GM12801 (cell line): ENCODE results near the gene FGFBP1.

Experiments
- TF ChIP-seq, protein P1 (sequence below): IDR thresholded peaks from one replicate; pipeline ENCODE4 v1.5.1; 2011; ENCODE audit warnings: control low read depth; ENCODE audit not compliant: insufficient read length; ENCODE audit errors: extremely low read depth

FGFBP1 gene

DNA sequence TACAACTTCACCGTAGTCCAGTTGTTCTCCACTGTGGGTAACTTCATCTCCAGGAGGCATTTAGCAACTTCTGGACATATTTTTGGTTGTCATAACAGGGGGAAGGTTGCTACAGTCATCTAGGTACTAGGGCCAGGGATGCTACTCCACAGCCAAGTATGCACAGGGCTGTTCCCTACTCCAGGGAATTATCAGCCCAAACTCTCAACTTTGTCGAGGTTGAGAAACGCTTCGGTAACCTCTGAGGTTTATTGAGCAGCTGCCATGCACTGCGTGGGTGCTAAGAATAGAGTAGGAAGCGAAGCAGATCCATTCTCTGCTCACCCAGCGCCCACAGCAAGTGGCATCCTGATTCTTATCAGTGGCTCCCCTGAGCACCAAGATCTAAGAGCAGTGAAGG is 8.2 kb downstream of the FGFBP1 start:
- TF ChIP-seq, protein P1, sequence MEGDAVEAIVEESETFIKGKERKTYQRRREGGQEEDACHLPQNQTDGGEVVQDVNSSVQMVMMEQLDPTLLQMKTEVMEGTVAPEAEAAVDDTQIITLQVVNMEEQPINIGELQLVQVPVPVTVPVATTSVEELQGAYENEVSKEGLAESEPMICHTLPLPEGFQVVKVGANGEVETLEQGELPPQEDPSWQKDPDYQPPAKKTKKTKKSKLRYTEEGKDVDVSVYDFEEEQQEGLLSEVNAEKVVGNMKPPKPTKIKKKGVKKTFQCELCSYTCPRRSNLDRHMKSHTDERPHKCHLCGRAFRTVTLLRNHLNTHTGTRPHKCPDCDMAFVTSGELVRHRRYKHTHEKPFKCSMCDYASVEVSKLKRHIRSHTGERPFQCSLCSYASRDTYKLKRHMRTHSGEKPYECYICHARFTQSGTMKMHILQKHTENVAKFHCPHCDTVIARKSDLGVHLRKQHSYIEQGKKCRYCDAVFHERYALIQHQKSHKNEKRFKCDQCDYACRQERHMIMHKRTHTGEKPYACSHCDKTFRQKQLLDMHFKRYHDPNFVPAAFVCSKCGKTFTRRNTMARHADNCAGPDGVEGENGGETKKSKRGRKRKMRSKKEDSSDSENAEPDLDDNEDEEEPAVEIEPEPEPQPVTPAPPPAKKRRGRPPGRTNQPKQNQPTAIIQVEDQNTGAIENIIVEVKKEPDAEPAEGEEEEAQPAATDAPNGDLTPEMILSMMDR: no peak

DNA sequence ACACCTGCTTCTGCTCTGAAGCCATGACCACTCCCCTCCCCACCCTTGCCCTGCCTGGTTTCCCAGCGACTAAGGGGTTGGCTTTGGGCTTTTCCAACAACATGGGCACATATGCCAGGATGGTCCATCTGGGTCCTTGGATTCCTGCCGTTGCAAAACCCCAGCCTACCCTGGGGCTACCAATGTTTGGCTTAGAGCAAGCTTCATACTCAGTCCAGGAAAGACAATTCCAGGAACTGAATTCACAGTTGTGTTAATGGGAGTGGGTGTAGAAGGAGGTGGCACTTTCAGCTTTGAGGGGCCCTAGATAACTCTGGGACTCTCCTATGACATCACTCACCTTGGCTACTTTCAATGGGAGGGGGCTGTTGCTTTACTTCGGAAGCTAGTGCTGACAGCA is 9.0 kb downstream of the FGFBP1 start:
- TF ChIP-seq, protein P1: no peak

DNA sequence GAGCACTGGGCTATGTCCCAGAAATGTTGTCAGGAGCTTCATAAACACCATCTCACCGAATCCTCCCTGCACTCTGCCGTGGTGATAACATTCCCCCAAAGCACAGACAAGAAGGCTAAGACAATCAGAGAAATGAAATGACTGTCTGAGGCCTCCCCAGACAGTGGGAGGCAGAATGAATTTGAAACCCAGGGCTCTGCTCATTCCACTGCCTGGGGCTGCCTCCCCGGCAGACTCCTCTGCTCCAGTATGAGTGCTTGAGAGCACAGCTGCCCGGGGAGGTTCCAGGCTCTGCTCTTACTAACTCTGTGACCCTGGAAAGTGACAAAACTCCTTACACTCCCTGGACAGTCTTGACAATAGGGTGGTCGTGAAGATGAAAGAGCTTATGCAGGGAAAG is 9.7 kb downstream of the FGFBP1 start:
- TF ChIP-seq, protein P1: no peak

DNA sequence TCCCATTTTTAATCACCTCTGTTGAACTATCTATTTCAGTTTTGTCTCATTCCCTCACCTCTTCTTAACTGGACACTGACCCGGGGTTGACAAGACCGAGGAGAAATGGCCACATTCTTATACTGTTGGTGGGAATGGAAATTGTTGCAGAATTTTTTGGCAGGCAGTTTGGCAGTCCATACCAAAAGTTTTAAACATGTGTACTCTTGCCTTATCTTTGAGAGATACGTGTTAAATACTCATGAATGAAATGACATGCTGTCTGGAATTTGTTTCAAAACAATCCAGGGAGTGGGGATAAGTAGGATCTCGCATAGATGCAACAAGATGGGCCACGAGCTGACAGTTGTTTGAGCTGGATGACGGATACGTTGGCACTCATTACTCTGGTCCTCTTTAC is 12.1 kb downstream of the FGFBP1 start:
- TF ChIP-seq, protein P1: no peak

DNA sequence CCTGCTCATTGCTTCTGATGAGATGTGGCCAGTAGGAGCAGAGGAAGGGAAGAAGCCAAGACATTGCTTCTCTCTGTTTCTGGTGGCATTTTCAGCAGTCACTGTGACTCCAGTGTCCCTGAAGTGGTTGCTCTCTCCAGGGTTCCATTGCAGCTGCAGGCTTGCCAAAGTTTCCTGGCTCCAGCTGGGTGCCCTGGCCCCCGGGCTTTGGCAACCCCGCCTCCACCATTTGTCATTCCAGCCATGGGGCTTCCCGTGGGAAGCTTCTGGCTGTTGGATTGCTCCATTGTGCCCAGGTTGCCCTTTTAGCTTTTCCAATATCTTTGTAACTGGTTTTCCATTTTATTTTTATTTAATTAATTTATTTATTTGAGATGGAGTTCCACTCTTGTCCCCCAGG is 12.7 kb downstream of the FGFBP1 start:
- TF ChIP-seq, protein P1: no peak

DNA sequence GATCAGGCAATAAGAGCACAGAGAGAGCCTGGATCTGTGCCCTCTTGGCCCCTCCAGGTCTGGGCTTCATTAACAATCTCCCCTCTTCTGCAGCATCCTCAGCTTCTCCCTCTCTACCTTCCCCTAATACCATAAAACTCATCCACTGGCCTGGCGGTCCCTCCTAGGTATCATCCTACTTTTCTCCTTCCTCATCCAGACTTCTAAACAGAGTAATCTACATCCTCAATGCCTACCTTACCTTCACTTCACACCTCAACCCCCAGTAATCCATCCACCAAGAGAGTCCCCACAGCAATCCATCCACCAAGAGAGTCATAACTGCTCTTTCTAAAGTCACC is 17.0 kb downstream of the FGFBP1 start:
- TF ChIP-seq, protein P1: no peak

DNA sequence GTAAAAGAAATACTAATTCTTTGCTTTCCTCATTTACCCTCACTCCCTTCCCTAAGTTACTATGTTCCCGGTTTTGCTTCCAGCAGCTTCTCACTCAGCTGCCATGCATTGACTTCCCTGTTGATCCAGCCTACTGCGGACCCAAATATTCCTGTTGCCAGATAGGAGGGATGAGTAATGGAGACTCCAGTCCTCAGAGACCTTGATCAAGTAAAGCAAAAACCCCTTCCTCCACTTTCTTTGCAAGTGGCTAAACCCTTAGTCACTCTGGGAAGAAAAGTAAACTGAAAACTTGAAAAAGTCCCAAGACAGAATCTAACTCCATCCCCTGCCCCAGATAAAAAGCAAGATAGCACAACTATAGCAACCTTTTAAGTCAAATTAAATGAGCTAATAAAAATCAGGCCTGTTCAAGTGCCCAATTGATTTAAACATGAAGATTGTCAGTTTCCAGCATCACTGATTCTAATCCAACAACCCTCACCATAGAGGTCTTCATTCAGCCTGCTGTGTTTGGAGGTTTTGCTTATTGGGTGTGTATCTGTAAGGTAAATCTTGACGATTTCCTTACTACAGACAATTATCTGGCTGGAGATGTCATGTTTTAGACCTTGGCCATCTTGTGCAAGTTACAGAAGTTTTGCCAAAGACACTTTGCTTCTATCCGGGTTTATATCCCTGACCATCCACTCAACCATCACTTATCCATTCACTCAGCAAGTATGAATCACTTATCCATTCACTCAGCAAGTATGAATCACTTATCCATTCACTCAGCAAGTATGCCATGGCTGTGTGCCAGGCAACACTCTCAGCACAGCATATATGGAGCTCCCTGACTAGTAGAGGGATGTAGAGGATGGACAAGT is 17.6 kb downstream of the FGFBP1 start:
- TF ChIP-seq, protein P1: no peak
